GM19238 (cell line): ENCODE measurements around the gene MAGIX.
A peak's percentile ranks its signal among the peaks of the same experiment; 100 is the strongest.

ENCODE experiments used
- DNase-seq: peaks from one replicate; pipeline ENCODE4 v3.0.0; 2011; ENCODE audit warnings: low spot score; ENCODE audit not compliant: insufficient read length

The MAGIX gene

GRCh38 chrX:49183701-49184281, 21.2 kb downstream of the MAGIX start:
- DNase-seq: no peak

DNA sequence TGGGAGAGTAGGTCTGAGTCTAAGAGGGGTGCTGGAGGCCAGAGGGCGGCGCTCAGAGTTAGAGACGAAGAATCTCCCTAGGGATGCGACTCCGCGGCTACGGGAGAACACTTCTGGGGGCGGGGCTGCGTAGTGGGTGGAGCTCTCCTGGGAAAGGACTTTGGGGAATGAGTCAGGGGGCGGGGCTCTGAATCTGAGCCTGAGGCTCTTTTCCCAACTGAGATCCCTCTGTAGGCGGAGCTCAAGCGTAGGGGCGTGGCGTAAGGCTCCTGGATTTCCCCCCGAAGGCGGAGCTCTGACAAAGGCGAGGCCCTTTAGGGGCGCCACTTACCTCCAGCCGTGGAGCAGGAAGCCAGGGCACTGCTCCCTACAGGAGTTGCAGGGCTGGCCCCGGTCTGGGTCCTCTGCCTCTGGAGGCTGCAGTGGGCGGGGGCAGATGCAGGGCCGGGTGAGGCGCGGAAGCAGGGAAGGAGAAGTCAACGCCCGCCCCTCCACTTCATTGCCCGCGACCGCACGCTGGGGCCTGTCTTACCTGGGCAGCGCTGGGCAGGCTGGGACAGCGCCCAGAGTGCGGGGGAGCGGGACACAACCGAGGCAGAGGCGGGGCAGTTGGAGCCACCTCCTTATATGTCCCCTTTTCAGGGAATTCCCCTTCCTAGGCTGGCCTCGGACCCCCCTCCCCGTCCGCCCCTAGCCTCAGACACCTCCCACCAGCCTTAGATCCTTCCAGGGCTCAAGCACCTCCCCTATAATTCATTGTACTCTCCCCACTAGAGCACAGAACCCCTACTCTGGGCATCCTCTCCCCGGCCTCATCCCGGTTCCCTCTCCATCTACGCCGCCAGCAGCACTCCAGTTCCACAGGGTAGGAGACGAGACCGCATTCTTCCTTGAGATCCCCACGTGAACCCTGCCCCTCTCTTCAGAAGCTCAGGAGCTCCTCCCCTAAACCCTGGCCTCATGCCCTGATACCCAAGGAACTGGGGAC, 22.0 kb downstream of the MAGIX start:
- DNase-seq: no peak

- peak; percentile 64 for DNase-seq
These were observed 23.8 kb downstream of the MAGIX start, which contains the start of gene PRICKLE3 for GRCh38 chrX:49186125-49187027. Gene PRICKLE3, minus strand, starts transcription at chrX:49186373. Its CDS starts 76 bp downstream, at chrX:49186297.

DNA sequence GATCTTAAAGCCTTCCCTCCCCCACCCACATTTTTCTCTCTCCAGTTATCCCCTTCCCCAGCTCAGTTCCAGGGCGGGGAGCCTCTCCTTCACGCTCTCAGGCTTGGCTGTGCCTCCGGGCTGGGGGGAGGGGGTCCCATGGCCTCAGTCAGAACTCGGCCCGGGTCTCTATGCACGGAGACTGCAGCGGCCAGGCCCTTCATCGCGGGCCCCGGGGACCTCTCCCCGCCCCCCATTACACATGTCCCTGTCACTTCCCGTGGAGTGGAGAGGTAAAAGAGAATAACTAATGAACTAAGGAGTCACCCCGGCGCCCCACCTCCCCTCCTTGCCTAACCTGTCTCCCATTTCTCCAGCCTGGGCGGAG, 24.5 kb downstream of the MAGIX start:
- DNase-seq: no peak

DNA sequence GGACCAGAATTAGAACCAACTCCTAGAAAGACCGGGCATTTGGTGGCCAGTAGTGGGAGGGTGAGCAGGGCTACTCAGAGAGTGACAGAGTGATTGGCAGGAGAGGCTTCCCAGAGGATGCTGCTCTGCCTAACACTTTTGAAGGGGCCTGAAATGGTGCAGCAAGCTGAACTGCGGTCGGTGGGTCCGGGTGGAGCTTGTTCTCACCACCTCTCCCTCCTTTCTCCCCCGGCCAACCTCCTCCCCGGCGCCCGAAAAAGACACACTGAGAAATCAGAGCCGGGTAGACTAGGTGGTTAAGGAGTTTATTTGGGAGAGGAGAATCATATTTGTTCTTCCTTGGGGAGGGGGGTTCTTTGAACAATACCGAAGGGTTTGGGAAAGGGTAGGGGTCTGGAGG, 25.0 kb downstream of the MAGIX start:
- DNase-seq: no peak

- DNase-seq: no peak
These were observed 26.0 kb downstream of the MAGIX start for GRCh38 chrX:49188468-49189076.

DNA sequence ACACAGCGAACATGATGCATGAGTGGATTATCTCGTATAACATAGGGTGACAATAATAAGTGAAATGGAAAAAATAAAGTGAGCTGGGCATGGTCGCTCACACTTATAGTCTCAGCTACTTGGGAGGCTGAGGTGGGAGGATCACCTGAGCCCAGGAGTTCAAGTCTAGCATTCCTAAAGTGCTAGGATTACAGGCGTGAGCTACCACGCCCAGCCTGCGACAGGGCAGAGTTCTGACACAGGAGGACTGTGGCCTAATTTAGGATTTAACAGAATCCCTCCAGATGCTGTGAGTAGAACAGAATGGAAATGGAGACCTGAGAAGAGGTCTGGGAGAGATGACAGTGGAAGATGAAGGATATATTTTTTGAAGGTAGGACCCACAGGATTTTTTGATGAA, 27.0 kb downstream of the MAGIX start:
- no peak for DNase-seq

- DNase-seq: peak; percentile 72
These were observed 28.4 kb downstream of the MAGIX start for GRCh38 chrX:49190821-49191573.

DNA sequence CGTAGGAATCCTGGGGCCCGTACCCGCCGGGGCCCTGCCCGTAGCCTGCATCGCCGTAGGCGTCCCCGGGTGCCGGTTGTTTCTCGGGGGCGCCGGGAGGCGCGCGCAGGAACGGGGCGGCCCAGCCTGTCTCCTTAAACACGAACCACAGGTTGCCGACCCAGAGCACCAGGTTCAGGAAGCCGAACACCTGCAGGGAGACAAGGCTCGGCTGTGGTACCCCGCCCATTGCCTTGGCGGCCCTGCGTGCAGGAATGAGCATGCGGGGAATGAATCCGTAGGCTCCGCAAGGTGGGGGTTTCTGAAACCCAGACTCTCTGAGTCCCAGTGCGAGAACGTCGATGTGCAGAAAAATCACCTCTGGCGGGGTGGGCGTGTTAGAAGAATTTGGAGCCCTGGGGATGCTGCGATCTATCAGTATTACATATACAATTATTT, 29.0 kb downstream of the MAGIX start:
- no peak for DNase-seq

DNA sequence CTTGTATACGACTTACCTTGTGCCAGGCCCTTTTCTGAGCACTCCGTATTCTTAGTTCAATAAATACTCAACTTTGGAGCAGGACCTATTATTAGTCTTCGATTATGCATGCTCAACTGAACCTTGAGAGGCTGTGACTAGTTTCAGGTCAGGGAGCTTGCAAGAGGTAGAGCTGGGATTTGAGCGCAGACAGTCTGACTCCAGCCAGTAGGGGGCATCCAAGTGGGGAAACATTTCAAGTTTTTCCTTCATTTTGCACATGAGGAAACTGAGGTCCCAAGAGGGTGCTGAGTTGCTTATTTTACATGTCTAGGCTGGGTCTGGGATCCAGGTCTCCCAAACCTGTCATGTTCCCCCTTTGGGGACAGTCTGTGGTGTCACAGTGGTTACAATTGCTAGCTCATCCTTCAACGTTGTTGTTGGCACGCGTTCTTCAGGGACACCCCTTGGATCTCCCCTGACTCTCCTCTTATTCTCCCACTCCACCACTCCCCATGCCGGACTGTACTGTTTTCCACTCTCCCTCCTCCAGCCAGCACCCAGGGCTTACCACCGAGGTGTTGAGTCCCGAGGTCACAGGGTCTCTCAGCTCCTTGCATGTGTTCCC, 30.3 kb downstream of the MAGIX start:
- DNase-seq: no peak

DNA sequence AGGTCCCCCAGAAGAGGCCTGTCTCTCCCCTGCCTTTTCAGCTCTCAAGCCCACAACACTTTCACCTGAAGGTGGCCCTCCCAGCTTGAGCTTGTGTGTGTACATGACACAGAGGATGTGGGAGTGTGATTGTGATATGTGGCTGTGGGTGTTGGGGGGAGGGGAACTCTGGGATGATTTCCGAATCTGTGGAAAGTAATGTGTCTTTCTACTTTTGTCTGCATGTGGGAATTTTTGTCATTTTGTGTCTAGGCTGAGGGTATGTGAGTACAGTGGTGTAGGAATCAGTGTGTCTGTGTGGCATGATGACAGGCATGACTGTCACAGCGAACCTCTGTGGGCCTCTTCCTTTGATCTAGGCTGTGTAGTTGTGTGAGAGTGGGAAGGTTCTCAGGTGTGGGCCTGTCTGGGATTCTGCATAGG, 31.0 kb downstream of the MAGIX start:
- DNase-seq: no peak

DNA sequence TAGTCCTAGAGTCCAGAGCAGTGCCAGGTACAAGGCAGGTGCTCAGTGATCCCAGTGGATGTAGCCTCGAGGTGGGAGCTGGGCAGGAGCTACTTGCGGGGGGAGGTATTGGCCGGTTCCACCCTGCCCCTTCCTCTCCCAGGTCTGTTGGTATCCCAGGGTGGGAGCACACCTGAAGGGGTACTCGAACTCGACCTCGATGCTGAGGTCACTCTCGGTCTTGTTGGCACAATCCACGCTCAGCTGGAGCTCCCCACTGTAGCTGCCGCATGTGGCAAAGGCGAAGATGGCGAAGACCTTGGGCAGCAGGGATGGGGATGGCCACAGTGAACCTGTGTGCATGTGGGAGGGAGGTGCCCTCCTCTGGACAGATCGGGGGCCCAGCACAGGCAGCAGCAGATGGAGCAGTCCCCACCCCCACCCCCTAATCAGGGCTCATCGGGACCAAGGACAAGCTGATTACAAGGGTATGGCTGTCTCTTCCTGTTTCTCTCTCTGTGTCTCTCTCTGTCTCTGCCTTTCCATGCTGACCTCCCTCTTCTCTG, 35.1 kb downstream of the MAGIX start:
- no peak for DNase-seq

DNA sequence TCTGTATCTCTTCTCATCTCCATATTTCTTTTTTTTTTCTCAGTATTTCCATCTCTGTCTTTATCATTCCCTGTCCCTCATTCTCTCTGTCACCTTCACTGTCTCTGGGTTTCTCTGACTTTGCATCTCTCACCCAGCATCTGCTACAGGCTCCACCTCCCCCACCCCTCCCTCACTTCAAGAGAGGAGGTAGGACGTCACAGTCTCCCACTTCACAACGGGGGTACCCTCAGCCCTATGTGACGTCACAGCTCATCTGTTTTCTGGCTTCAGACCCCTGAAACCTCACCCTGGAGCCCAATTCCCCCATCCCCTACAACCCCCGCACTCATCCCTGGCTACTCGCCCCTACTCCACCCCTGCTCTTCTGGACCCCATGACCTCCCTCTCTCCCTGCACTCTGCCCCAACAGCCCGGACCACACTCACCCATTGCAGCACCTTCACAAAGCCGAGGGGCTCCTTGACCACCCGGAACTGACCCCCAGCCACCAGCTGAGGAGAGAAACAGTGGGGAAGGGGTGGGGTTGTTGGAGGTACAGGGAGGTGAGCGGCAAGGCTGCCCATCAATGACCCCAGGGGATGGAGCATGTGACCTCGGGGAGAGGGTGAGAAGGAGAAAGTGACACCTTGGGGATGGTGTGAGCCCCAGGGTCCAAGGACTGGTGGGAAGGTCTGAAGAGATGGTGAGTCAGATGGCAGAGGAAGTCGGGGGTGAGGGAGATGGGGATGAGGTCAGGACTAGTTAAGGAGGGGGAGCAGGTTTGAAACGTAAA, 36.2 kb downstream of the MAGIX start:
- DNase-seq: no peak

- DNase-seq: no peak
These were observed 36.7 kb downstream of the MAGIX start for GRCh38 chrX:49199315-49199595.

DNA sequence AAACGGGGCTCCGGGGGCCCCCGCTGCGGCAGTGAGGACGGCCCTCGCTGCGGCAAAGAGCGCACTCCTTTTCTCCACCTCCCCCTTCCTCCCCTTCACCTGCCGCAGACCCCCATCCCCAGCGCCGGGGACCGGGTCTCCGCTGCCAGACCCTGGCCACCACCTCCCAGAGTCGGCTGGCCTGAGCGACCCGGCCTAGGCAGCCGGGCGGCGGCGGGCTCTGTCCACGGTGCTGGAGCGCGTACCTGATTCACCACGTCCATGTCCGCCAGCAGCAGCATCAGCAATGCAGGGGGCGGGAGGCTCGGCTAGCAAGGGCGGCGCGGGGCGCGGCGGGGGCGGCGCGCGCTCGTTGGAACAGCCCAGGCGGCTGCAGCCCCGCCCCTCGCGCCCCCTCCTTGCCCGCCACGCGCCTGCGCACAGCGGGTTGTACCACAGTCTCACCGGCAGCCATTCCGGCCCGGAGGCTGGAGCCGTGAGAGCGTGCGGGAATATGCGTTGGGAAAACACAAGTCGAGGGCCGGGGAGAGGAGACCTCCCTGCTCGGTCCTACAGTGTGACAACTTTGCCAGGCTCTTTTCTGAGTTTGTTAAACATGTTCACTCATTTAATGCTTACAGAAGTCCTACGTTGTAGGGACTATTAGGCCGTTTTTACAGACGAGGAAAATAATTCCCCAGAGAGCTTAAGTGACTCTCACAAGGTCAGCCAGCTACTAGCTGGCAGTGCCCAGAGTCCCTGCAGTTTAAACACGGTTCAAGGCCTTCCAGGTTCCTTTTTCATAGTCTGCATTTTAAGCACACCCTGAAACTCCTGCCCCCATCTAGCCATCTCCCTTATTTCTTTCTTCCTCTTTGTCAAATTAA, 37.6 kb downstream of the MAGIX start, which contains the start of gene SYP:
Gene SYP, minus strand, starts transcription at position 288 of the 866 bp plus-strand sequence. Its CDS starts 7 bp downstream, at position 281.
- DNase-seq: peak; percentile 82

DNA sequence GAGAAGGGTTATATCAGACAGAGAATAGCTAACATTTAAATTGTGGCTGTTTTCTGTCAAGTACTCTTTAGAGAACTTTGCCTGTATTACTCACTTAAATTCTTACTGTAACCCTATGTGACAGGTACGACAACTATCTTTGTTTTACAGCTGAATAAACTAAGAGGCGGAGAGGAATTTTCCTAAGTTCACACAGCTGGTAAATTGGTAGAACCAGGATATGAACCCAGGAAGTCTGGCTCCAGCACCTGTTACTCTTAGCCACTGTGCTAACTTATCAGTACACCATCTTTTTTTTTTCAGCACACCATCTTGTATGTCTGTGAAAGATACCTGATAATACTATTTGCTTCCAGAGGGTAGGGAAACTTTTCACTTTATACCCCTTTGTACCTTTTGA, 39.5 kb downstream of the MAGIX start:
- no peak for DNase-seq

- DNase-seq: no peak
These were observed 41.0 kb downstream of the MAGIX start for GRCh38 chrX:49203536-49203935.

DNA sequence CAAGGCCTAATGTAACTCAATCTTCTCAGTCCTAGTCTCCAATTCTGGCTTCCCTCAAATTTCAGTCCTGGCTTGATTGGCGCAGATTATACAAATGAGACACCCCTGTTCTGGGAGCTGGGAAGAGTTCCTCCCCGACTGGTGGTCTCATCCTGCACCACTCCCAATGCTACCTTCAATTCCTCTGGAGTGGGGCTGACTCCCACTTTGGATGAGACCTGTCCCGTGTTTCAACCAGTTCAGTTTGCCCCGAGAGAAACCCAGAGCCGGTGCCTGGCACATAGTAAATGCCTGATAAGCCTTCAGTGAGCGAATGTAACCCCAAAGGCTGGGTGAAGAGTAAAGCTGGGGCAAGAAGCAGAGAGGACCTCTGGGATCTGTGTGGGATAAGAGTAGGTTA, 41.5 kb downstream of the MAGIX start:
- DNase-seq: no peak
